ENCODE results near the gene FN3KRP. TPM values are rescaled to one million over a fixed set of nuclear protein-coding genes. Genes with fewer than 3 reads are reported as not detected.

Gene FN3KRP
- total and polyA plus RNA-seq, 2 experiments from 2014 or later: 18.6 to 38.7 TPM

GRCh38 chr17:82670661-82671450 is 45.6 kb upstream of the FN3KRP start:
- TF ChIP-seq CTCF (IDR thresholded peaks at IDR 0.05; ENCODE audit: low read depth, low read length): no peak
- H3K4me3 ChIP-seq: no peak overlapping the region
- no peak for DNase-seq (ENCODE audit: low read depth in 1 of 2, low spot score in 1 of 2)
- H3K27me3 ChIP-seq: no peaks in the 10 kb centered on the region
- H3K36me3 ChIP-seq: no peaks in the 10 kb centered on the region
- H3K9me3 ChIP-seq (ENCODE audit: low read depth): no peaks in the 10 kb centered on the region
- no peak overlapping the region for H3K27ac ChIP-seq
- H3K4me1 ChIP-seq (ENCODE audit: low read depth): peaks cover 11% of the 10 kb centered on the region

- Histone ChIP-seq H3K27me3 (no peaks in the 10 kb centered on the region), H3K9me3 (ENCODE audit: low read depth) (no peaks in the 10 kb centered on the region), H3K27ac (no peak overlapping the region), H3K36me3 (no peaks in the 10 kb centered on the region), H3K4me3 (no peak overlapping the region), H3K4me1 (ENCODE audit: low read depth) (peaks cover 6% of the 10 kb centered on the region)
- no peak for TF ChIP-seq CTCF (IDR thresholded peaks at IDR 0.05; ENCODE audit: low read depth, low read length)
- no peak for DNase-seq (ENCODE audit: low read depth in 1 of 2, low spot score in 1 of 2)
Observed at GRCh38 chr17:82674656-82675475, 41.6 kb upstream of the FN3KRP start.

- no peak overlapping the region for H3K4me3 ChIP-seq
Observed at GRCh38 chr17:82675476-82676245, 40.8 kb upstream of the FN3KRP start.

GRCh38 chr17:82677353-82677925 is 39.1 kb upstream of the FN3KRP start:
- Histone ChIP-seq H3K9me3 (ENCODE audit: low read depth) (no peaks in the 10 kb centered on the region), H3K36me3 (no peaks in the 10 kb centered on the region), H3K27ac (no peak overlapping the region), H3K4me3 (no peak overlapping the region), H3K27me3 (no peaks in the 10 kb centered on the region), H3K4me1 (ENCODE audit: low read depth) (no peaks in the 10 kb centered on the region)
- DNase-seq (ENCODE audit: low read depth in 1 of 2, low spot score in 1 of 2): no peak
- no peak for TF ChIP-seq CTCF (IDR thresholded peaks at IDR 0.05; ENCODE audit: low read depth, low read length)

More at GRCh38 chr17:82675476-82676245, 40.8 kb upstream of the FN3KRP start:
- Histone ChIP-seq H3K4me1 (ENCODE audit: low read depth) (no peaks in the 10 kb centered on the region), H3K27ac (no peak overlapping the region), H3K9me3 (ENCODE audit: low read depth) (no peaks in the 10 kb centered on the region), H3K27me3 (no peaks in the 10 kb centered on the region), H3K36me3 (no peaks in the 10 kb centered on the region)
- DNase-seq (ENCODE audit: low read depth in 1 of 2, low spot score in 1 of 2): no peak
- TF ChIP-seq CTCF (IDR thresholded peaks at IDR 0.05; ENCODE audit: low read depth, low read length): no peak

- no peak for DNase-seq (ENCODE audit: low read depth in 1 of 2, low spot score in 1 of 2)
- TF ChIP-seq CTCF (IDR thresholded peaks at IDR 0.05; ENCODE audit: low read depth, low read length): no peak
- H3K27me3 ChIP-seq: no peaks in the 10 kb centered on the region
- H3K27ac ChIP-seq: no peak overlapping the region
- H3K4me1 ChIP-seq (ENCODE audit: low read depth): no peaks in the 10 kb centered on the region
- no peak overlapping the region for H3K4me3 ChIP-seq
- no peaks in the 10 kb centered on the region for H3K36me3 ChIP-seq
- no peaks in the 10 kb centered on the region for H3K9me3 ChIP-seq (ENCODE audit: low read depth)
Observed at GRCh38 chr17:82678265-82678891, 38.1 kb upstream of the FN3KRP start.
